Activated T-helper 17 cell treated with anti-CD3 and anti-CD28 coated beads, Interleukin-2, amount 50 U/mL, for 72 hours (primary cell): Measurements from ENCODE around the gene PKNOX2. TPM values are rescaled to one million over a fixed set of nuclear protein-coding genes. Genes with fewer than 3 reads are reported as not detected.

Experiments used
- ATAC-seq: fragments of 150-1000 bp; cut with Tn5 transposase; replicated peaks from 2 replicates; pipeline ENCODE4 v1.10.0; 2021; ENCODE audit warnings: mild to moderate bottlenecking, moderate library complexity
- H3K27ac Mint-ChIP-seq: one replicate; pipeline ENCODE4 v1.8.0; 2022; ENCODE audit warnings: mixed read lengths
- H3K27me3 Mint-ChIP-seq: one replicate; pipeline ENCODE4 v1.8.0; 2022; ENCODE audit warnings: mixed read lengths
- H3K36me3 Mint-ChIP-seq: one replicate; pipeline ENCODE4 v1.8.0; 2022; ENCODE audit warnings: low read depth, mild to moderate bottlenecking, mixed read lengths
- H3K4me1 Mint-ChIP-seq: one replicate; pipeline ENCODE4 v1.8.0; 2022; ENCODE audit warnings: mixed read lengths
- H3K4me3 Mint-ChIP-seq: one replicate; pipeline ENCODE4 v1.8.0; 2022; ENCODE audit warnings: mild to moderate bottlenecking, mixed read lengths
- H3K9me3 Mint-ChIP-seq: one replicate; pipeline ENCODE4 v1.8.0; 2022; ENCODE audit warnings: mixed read lengths
- total RNA-seq, 2 donors: library from RNA; stranded (reverse); gene quantifications; one replicate each; pipeline ENCODE4 v1.2.3, GENCODE V29; 2022

The PKNOX2 gene
- total RNA-seq, 2 donors from 2014 or later, result not detected

GRCh38 chr11:125174057-125174456, 9.5 kb downstream of the PKNOX2 start:
- no peak overlapping the region for H3K27ac Mint-ChIP-seq
- H3K4me3 Mint-ChIP-seq, result no peak overlapping the region
- no peaks in the 10 kb centered on the region for H3K9me3 Mint-ChIP-seq
- H3K36me3 Mint-ChIP-seq, result no peaks in the 10 kb centered on the region
- no peak for ATAC-seq
- peaks cover 4% of the 10 kb centered on the region for H3K4me1 Mint-ChIP-seq
- H3K27me3 Mint-ChIP-seq, result peaks cover 63% of the 10 kb centered on the region

DNA sequence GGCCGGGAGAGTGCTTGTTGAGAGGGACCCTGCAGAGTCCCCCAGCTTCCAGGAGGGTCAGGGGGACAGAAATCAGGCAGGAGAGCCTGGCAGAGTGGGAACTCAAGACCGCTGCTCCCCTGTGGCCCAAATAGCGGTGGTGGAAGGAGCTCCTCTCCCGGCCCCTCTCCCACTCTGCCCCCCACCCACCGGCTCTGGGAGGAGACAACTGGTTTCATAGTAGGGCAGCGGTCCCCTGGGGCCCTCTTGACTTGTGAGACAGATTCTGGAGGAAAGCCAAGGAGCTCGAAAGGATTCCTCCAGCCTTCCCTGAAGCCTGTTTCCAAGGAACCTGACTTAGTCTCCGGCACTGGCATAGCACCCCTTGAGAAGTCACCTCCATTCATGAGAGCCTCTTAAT, 10.1 kb downstream of the PKNOX2 start:
- Mint-ChIP-seq H3K4me3 (no peak overlapping the region), H3K27ac (no peak overlapping the region), H3K27me3 (peaks cover 57% of the 10 kb centered on the region), H3K9me3 (no peaks in the 10 kb centered on the region), H3K36me3 (no peaks in the 10 kb centered on the region), H3K4me1 (peaks cover 4% of the 10 kb centered on the region)
- ATAC-seq, result no peak

GRCh38 chr11:125175166-125175565, 10.6 kb downstream of the PKNOX2 start:
- H3K27me3 Mint-ChIP-seq, result peaks cover 58% of the 10 kb centered on the region
- H3K27ac Mint-ChIP-seq, result no peak overlapping the region
- H3K4me3 Mint-ChIP-seq, result no peak overlapping the region
- H3K9me3 Mint-ChIP-seq, result no peaks in the 10 kb centered on the region
- no peak for ATAC-seq
- H3K36me3 Mint-ChIP-seq, result no peaks in the 10 kb centered on the region
- peaks cover 4% of the 10 kb centered on the region for H3K4me1 Mint-ChIP-seq

GRCh38 chr11:125175896-125176575, 11.5 kb downstream of the PKNOX2 start:
- ATAC-seq, result no peak
- Mint-ChIP-seq H3K27me3 (peaks cover 54% of the 10 kb centered on the region), H3K36me3 (no peaks in the 10 kb centered on the region), H3K27ac (no peak overlapping the region), H3K4me1 (peaks cover 4% of the 10 kb centered on the region), H3K9me3 (no peaks in the 10 kb centered on the region), H3K4me3 (no peak overlapping the region)

DNA sequence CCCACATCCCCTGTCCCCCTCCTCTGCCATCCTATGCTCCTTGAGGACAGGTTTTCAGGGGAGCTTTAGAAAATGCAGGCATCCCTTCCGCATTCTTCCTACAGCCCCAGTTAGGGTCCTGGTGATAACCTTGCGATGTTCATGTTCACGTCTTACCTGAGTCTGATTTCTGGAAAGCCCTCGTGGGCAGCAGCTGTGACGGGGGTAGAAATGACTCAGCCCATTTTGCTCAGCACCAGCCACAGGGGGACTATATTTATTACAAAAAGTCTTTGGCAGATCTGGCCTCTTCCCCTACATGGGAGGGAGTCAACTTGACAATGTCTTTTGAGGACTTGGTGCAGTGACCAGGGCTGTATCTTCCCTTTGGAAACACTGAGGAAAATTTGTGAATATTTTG, 12.3 kb downstream of the PKNOX2 start:
- H3K27ac Mint-ChIP-seq, result no peak overlapping the region
- peaks cover 53% of the 10 kb centered on the region for H3K27me3 Mint-ChIP-seq

GRCh38 chr11:125177543-125177942, 13.0 kb downstream of the PKNOX2 start:
- no peak for ATAC-seq
- H3K36me3 Mint-ChIP-seq, result no peaks in the 10 kb centered on the region

More for the DNA sequence above, 12.3 kb downstream of the PKNOX2 start:
- Mint-ChIP-seq H3K9me3 (no peaks in the 10 kb centered on the region), H3K36me3 (no peaks in the 10 kb centered on the region), H3K4me3 (no peak overlapping the region), H3K4me1 (peaks cover 4% of the 10 kb centered on the region)
- no peak for ATAC-seq

DNA sequence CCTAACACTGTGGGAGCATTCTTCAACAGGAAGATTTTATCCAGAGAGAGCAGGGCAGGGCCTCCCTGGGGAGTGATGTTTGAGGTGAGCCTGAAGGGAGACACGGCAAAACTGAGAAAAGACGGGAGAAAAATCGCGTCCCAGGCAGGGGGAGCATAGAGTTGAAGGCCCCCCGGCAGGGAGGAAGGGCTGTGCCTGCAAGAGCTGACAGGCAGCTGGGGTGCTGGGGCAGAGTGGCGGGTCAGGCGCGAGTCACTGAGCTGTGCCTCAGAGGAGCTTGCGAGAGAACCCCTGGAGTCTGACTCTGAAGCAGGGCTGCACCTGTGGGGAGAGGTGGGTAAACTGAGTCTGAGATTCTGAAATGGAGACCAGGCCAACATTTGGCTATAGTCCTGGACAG, 14.8 kb downstream of the PKNOX2 start:
- ATAC-seq, result no peak
- Mint-ChIP-seq H3K4me1 (peaks cover 4% of the 10 kb centered on the region), H3K9me3 (no peaks in the 10 kb centered on the region), H3K27me3 (peaks cover 46% of the 10 kb centered on the region), H3K4me3 (no peak overlapping the region), H3K36me3 (no peaks in the 10 kb centered on the region), H3K27ac (no peak overlapping the region)

More at GRCh38 chr11:125177543-125177942, 13.0 kb downstream of the PKNOX2 start:
- no peak overlapping the region for H3K27ac Mint-ChIP-seq
- H3K4me1 Mint-ChIP-seq, result peaks cover 4% of the 10 kb centered on the region
- H3K27me3 Mint-ChIP-seq, result peaks cover 49% of the 10 kb centered on the region
- H3K4me3 Mint-ChIP-seq, result no peak overlapping the region
- H3K9me3 Mint-ChIP-seq, result no peaks in the 10 kb centered on the region

- ATAC-seq, result no peak
- Mint-ChIP-seq H3K36me3 (no peaks in the 10 kb centered on the region), H3K9me3 (no peaks in the 10 kb centered on the region), H3K27me3 (peaks cover 48% of the 10 kb centered on the region), H3K27ac (no peak overlapping the region), H3K4me3 (no peak overlapping the region), H3K4me1 (peaks cover 4% of the 10 kb centered on the region)
These were observed 15.3 kb downstream of the PKNOX2 start for GRCh38 chr11:125179895-125180294.

DNA sequence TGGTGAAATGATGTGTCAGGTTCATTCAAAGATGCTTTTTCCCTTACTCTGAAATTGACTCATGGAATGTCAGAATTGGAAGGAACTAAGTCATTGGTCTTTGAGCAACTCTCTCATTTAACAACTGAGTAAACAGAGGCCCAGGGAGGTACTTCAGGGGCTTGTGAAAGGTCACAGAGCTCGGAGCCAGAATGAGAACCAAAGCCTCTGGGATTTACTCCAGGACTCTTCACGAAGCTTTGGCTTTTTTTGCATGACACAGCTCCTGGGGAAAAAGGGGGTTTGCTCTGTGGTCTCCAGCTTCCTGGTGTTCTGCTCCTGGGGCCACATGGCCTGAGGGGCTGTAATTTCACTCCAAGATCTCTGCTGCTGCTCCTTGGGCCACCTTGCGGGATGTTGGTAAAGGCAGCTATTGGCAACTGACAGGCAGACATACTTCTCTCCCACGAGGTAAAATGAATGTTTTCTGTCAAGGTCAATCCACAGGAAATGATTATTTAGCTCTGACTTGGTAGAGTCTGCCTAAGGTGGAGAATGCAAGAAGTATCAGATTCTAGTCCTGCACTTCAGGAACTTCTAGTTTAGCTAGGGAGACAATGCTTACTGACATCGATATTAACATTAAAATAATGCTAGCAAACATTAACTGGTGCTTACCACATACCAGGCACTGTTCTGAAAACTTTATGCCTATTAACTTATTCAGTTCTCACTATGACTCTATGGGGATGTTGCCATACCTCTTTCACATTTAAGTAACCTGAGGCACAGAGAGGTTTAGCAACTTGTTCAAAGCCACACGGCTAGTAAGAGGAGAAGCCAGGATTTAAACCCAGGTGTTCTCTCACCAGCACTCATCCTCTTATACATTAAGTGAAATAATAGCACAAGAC, 16.1 kb downstream of the PKNOX2 start:
- Mint-ChIP-seq H3K4me1 (peaks cover 4% of the 10 kb centered on the region), H3K9me3 (no peaks in the 10 kb centered on the region), H3K36me3 (no peaks in the 10 kb centered on the region), H3K27ac (no peak overlapping the region), H3K4me3 (no peak overlapping the region), H3K27me3 (peaks cover 46% of the 10 kb centered on the region)
- no peak for ATAC-seq

GRCh38 chr11:125182573-125182972, 18.0 kb downstream of the PKNOX2 start:
- H3K27ac Mint-ChIP-seq, result no peak overlapping the region
- no peaks in the 10 kb centered on the region for H3K9me3 Mint-ChIP-seq
- H3K4me1 Mint-ChIP-seq, result no peaks in the 10 kb centered on the region
- peaks cover 44% of the 10 kb centered on the region for H3K27me3 Mint-ChIP-seq
- H3K36me3 Mint-ChIP-seq, result no peaks in the 10 kb centered on the region
- ATAC-seq, result no peak
- no peak overlapping the region for H3K4me3 Mint-ChIP-seq

- ATAC-seq, result no peak
- H3K4me1 Mint-ChIP-seq, result no peaks in the 10 kb centered on the region
- H3K36me3 Mint-ChIP-seq, result no peaks in the 10 kb centered on the region
- no peaks in the 10 kb centered on the region for H3K9me3 Mint-ChIP-seq
- H3K4me3 Mint-ChIP-seq, result no peak overlapping the region
- H3K27me3 Mint-ChIP-seq, result peaks cover 52% of the 10 kb centered on the region
- H3K27ac Mint-ChIP-seq, result no peak overlapping the region
These were observed 19.1 kb downstream of the PKNOX2 start for GRCh38 chr11:125183641-125184040.

DNA sequence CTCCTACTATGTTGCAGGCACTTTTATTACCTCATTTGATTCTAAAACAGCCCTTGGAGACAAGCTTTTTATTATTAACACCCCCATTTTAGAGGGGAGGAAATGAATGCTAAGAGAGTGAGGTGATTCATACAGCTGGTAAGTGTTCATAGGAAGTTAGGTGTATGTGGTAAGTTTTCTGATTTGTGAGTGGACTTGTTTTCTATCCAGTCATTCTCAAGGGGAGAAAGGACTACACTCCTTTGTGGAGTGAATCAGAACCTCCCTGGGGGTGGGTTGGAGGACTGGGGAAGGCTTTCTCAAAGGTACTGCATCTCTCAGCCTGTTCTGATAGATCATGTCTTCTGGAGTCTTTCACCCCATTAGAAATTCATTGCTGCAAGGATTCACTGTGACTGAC, 23.5 kb downstream of the PKNOX2 start:
- Mint-ChIP-seq H3K36me3 (no peaks in the 10 kb centered on the region), H3K4me3 (no peak overlapping the region), H3K9me3 (no peaks in the 10 kb centered on the region), H3K27ac (no peak overlapping the region), H3K4me1 (no peaks in the 10 kb centered on the region), H3K27me3 (peaks cover 67% of the 10 kb centered on the region)
- no peak for ATAC-seq

- H3K27me3 Mint-ChIP-seq, result peaks cover 67% of the 10 kb centered on the region
These were observed 26.0 kb downstream of the PKNOX2 start for GRCh38 chr11:125190566-125190965.

DNA sequence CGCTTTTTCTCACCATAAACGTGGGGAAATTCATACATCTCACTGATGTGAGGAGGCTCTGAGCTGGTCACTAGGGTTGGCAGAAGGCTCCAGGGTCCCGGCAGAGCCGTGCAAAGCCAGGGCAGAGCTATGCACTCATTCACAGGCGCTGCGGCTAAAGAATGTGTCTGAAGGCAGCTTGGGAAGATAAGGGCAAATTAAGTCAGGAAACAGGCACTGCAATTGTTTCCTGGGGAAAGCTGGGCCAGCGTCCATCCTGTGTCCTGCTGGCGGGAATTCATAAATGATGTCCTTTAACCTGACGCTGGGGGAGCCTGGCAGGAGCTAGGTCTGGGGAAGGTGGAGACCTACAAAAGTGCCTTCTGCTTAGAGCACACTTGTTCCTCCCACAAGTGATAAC, 27.6 kb downstream of the PKNOX2 start:
- Mint-ChIP-seq H3K36me3 (no peaks in the 10 kb centered on the region), H3K27me3 (peaks cover 54% of the 10 kb centered on the region), H3K9me3 (peaks cover 4% of the 10 kb centered on the region), H3K27ac (no peak overlapping the region), H3K4me1 (no peaks in the 10 kb centered on the region), H3K4me3 (no peak overlapping the region)
- no peak for ATAC-seq

More at GRCh38 chr11:125190566-125190965, 26.0 kb downstream of the PKNOX2 start:
- no peaks in the 10 kb centered on the region for H3K36me3 Mint-ChIP-seq
- H3K27ac Mint-ChIP-seq, result no peak overlapping the region
- no peak for ATAC-seq
- H3K4me3 Mint-ChIP-seq, result no peak overlapping the region
- peaks cover 4% of the 10 kb centered on the region for H3K9me3 Mint-ChIP-seq
- H3K4me1 Mint-ChIP-seq, result no peaks in the 10 kb centered on the region
